ENCODE data around the gene DYSF.

DYSF gene

DNA sequence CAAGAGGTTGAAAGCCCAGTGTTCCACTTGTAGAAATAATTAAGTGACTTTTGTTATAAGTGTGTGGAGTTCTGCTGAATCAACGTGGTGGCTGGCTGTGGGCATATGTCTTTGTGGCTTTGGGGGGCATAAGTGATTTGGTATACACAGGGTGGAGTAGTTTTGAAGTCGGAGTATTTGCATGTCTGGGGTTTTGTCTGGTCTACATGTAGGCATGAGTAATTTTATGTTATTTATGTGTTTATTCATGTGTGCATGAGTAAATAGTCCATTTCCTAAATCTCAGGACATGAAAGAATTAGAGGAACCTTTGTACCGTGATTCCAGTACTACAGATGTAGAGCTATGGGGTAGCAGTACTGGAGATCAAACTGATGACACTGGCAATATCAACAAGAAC is 179.7 kb downstream of the DYSF start:
- no peaks in the 10 kb centered on the region for H3K36me3 ChIP-seq (ENCODE audit: control insufficient read depth in 4 of 4, insufficient read depth in 4 of 4, low read length in 3 of 4)
- POLR2A ChIA-PET, result no interaction called here
- H3K27ac ChIP-seq (ENCODE audit: insufficient read depth in 1 of 2, low read depth in 1 of 2, low read length in 2 of 2, poor library complexity in 1 of 2, severe bottlenecking in 2 of 2), result no peak overlapping the region
- H3K9me3 ChIP-seq (ENCODE audit: control extremely low read depth in 1 of 5, control insufficient read depth in 4 of 5, insufficient read depth in 2 of 5, low read depth in 1 of 5, low read length in 4 of 5), result no peaks in the 10 kb centered on the region
- CTCF ChIA-PET, result no interaction called here
- H3K27me3 ChIP-seq (replicated peaks in 2 of 5; ENCODE audit: control insufficient read depth in 4 of 5, insufficient read depth in 5 of 5, low read length in 4 of 5), result peaks cover 0 to 2% (median 0%) of the 10 kb centered on the region in 5 experiments
- 84% methylated on average over 2 of the region's 3 CpGs for WGBS (ENCODE audit: insufficient coverage)
- H3K4me1 ChIP-seq (ENCODE audit: control extremely low read depth in 1 of 4, control insufficient read depth in 4 of 4, insufficient read depth in 4 of 4, low read length in 3 of 4), result peaks cover 0 to 3% (median 1%) of the 10 kb centered on the region in 4 experiments
- no peak overlapping the region for H3K4me3 ChIP-seq (ENCODE audit: control insufficient read depth in 1 of 7, extremely low read depth in 1 of 7, insufficient read depth in 4 of 7, low read depth in 2 of 7, low read length in 6 of 7)
- no peak for DNase-seq

DNA sequence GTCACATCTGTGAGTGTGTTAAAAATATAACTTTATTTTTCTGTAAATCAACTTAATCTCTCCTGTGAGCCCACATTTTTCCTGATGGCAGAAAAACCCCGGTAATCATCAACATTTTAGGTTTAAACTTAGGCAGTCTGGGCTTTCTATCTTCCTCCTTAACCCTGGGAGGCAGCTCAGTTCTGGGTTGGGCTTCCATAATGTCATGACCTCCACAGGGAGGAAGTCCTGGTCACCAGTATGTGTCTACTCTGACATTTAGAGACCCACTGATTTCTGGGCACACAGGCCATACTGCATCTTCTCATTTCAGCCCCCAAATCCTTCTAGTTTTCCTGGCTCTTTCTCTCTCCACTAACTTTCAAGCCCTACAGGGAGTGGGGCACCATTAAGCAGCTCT is 181.2 kb downstream of the DYSF start:
- ChIA-PET POLR2A (no interaction called here), CTCF (no interaction called here)
- H3K4me1 ChIP-seq (ENCODE audit: control extremely low read depth in 1 of 4, control insufficient read depth in 4 of 4, insufficient read depth in 4 of 4, low read length in 3 of 4), result peaks cover 0 to 3% (median 1%) of the 10 kb centered on the region in 4 experiments
- no peak for DNase-seq
- H3K9me3 ChIP-seq (ENCODE audit: control extremely low read depth in 1 of 5, control insufficient read depth in 4 of 5, insufficient read depth in 2 of 5, low read depth in 1 of 5, low read length in 4 of 5), result peaks cover 0 to 1% (median 0%) of the 10 kb centered on the region in 5 experiments
- H3K36me3 ChIP-seq (ENCODE audit: control insufficient read depth in 4 of 4, insufficient read depth in 4 of 4, low read length in 3 of 4), result no peaks in the 10 kb centered on the region
- peaks cover 0 to 2% (median 0%) of the 10 kb centered on the region in 5 experiments for H3K27me3 ChIP-seq (replicated peaks in 2 of 5; ENCODE audit: control insufficient read depth in 4 of 5, insufficient read depth in 5 of 5, low read length in 4 of 5)
- WGBS (ENCODE audit: insufficient coverage), result 90% methylated on average over 1 of the region's 1 CpG
- no peak overlapping the region for H3K4me3 ChIP-seq (ENCODE audit: control insufficient read depth in 1 of 7, extremely low read depth in 1 of 7, insufficient read depth in 4 of 7, low read depth in 2 of 7, low read length in 6 of 7)
- H3K27ac ChIP-seq (ENCODE audit: insufficient read depth in 1 of 2, low read depth in 1 of 2, low read length in 2 of 2, poor library complexity in 1 of 2, severe bottlenecking in 2 of 2), result no peak overlapping the region

GRCh38 chr2:71635798-71636197 is 182.4 kb downstream of the DYSF start:
- Histone ChIP-seq H3K36me3 (ENCODE audit: control insufficient read depth in 4 of 4, insufficient read depth in 4 of 4, low read length in 3 of 4) (no peaks in the 10 kb centered on the region), H3K9me3 (ENCODE audit: control extremely low read depth in 1 of 5, control insufficient read depth in 4 of 5, insufficient read depth in 2 of 5, low read depth in 1 of 5, low read length in 4 of 5) (peaks cover 0 to 1% (median 0%) of the 10 kb centered on the region in 5 experiments), H3K4me3 (ENCODE audit: control insufficient read depth in 1 of 7, extremely low read depth in 1 of 7, insufficient read depth in 4 of 7, low read depth in 2 of 7, low read length in 6 of 7) (no peak overlapping the region), H3K27me3 (replicated peaks in 2 of 5; ENCODE audit: control insufficient read depth in 4 of 5, insufficient read depth in 5 of 5, low read length in 4 of 5) (peaks cover 0 to 2% (median 0%) of the 10 kb centered on the region in 5 experiments), H3K4me1 (ENCODE audit: control extremely low read depth in 1 of 4, control insufficient read depth in 4 of 4, insufficient read depth in 4 of 4, low read length in 3 of 4) (no peaks in the 10 kb centered on the region), H3K27ac (ENCODE audit: insufficient read depth in 1 of 2, low read depth in 1 of 2, low read length in 2 of 2, poor library complexity in 1 of 2, severe bottlenecking in 2 of 2) (no peak overlapping the region)
- ChIA-PET POLR2A (no interaction called here), CTCF (no interaction called here)
- WGBS (ENCODE audit: insufficient coverage), result 93% methylated on average over 2 of the region's 5 CpGs
- no peak for DNase-seq

DNA sequence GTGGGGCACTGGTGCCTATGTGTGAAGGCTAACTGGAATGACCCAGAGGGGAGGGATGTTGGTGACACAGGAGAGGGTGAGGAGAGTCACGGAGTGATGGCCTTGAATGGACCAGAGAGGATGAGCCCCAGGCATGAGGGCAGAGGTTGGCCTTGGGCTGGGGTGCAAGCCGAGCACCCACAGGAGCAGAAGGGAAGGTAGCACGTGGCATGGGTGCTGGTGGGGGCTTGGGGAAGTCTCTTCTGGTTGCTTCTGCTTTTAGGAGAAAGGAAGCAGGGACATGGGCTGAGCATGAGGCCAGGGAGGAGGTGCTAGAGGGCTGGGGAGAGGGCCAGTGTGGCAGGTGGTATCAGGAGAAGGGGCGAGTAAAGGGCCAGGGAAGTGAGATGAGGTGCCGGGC is 183.8 kb downstream of the DYSF start:
- peaks cover 0 to 1% (median 0%) of the 10 kb centered on the region in 5 experiments for H3K9me3 ChIP-seq (ENCODE audit: control extremely low read depth in 1 of 5, control insufficient read depth in 4 of 5, insufficient read depth in 2 of 5, low read depth in 1 of 5, low read length in 4 of 5)
- ChIA-PET POLR2A (no interaction called here), CTCF (no interaction called here)
- H3K4me3 ChIP-seq (ENCODE audit: control insufficient read depth in 1 of 7, extremely low read depth in 1 of 7, insufficient read depth in 4 of 7, low read depth in 2 of 7, low read length in 6 of 7), result no peak overlapping the region
- no peak overlapping the region for H3K27ac ChIP-seq (ENCODE audit: insufficient read depth in 1 of 2, low read depth in 1 of 2, low read length in 2 of 2, poor library complexity in 1 of 2, severe bottlenecking in 2 of 2)
- WGBS (ENCODE audit: insufficient coverage), result 80% methylated on average over 5 of the region's 5 CpGs
- no peak for DNase-seq
- H3K4me1 ChIP-seq (ENCODE audit: control extremely low read depth in 1 of 4, control insufficient read depth in 4 of 4, insufficient read depth in 4 of 4, low read length in 3 of 4), result no peaks in the 10 kb centered on the region
- no peaks in the 10 kb centered on the region for H3K36me3 ChIP-seq (ENCODE audit: control insufficient read depth in 4 of 4, insufficient read depth in 4 of 4, low read length in 3 of 4)
- peaks cover 0 to 3% (median 0%) of the 10 kb centered on the region in 5 experiments for H3K27me3 ChIP-seq (replicated peaks in 2 of 5; ENCODE audit: control insufficient read depth in 4 of 5, insufficient read depth in 5 of 5, low read length in 4 of 5)

DNA sequence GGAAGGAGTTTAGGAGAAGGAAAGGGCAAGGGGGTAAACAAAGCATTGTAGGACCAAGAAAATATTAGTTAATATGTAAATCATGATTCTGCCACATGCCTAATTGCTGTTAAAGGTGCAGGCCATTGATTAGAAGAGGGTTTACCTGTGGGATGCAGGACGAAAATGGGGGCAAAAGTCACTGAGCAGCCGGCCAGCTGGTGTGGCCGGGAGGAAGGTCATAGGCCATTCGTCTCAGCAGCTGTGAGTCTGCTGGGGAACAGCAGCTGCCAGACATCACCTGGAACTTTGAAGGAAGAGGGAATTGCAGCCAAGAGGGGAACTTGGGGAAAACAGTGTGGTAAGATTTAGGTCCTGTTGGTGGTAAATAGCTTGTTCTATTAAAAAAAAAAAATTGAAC is 184.4 kb downstream of the DYSF start:
- Histone ChIP-seq H3K27ac (ENCODE audit: insufficient read depth in 1 of 2, low read depth in 1 of 2, low read length in 2 of 2, poor library complexity in 1 of 2, severe bottlenecking in 2 of 2) (no peak overlapping the region), H3K4me1 (ENCODE audit: control extremely low read depth in 1 of 4, control insufficient read depth in 4 of 4, insufficient read depth in 4 of 4, low read length in 3 of 4) (no peaks in the 10 kb centered on the region), H3K9me3 (ENCODE audit: control extremely low read depth in 1 of 5, control insufficient read depth in 4 of 5, insufficient read depth in 2 of 5, low read depth in 1 of 5, low read length in 4 of 5) (peaks cover 0 to 1% (median 0%) of the 10 kb centered on the region in 5 experiments), H3K27me3 (replicated peaks in 2 of 5; ENCODE audit: control insufficient read depth in 4 of 5, insufficient read depth in 5 of 5, low read length in 4 of 5) (peaks cover 0 to 3% (median 0%) of the 10 kb centered on the region in 5 experiments), H3K36me3 (ENCODE audit: control insufficient read depth in 4 of 4, insufficient read depth in 4 of 4, low read length in 3 of 4) (no peaks in the 10 kb centered on the region), H3K4me3 (ENCODE audit: control insufficient read depth in 1 of 7, extremely low read depth in 1 of 7, insufficient read depth in 4 of 7, low read depth in 2 of 7, low read length in 6 of 7) (no peak overlapping the region)
- DNase-seq, result no peak
- WGBS (ENCODE audit: insufficient coverage), result 100% methylated on average over 4 of the region's 4 CpGs
- ChIA-PET POLR2A (no interaction called here), CTCF (no interaction called here)

GRCh38 chr2:71639735-71640134 is 186.4 kb downstream of the DYSF start:
- H3K36me3 ChIP-seq (ENCODE audit: control insufficient read depth in 4 of 4, insufficient read depth in 4 of 4, low read length in 3 of 4), result no peaks in the 10 kb centered on the region
- WGBS (ENCODE audit: insufficient coverage), result 80% methylated on average over 2 of the region's 4 CpGs
- H3K27me3 ChIP-seq (replicated peaks in 2 of 5; ENCODE audit: control insufficient read depth in 4 of 5, insufficient read depth in 5 of 5, low read length in 4 of 5), result peaks cover 0 to 8% (median 0%) of the 10 kb centered on the region in 5 experiments
- POLR2A ChIA-PET, result no interaction called here
- no peaks in the 10 kb centered on the region for H3K4me1 ChIP-seq (ENCODE audit: control extremely low read depth in 1 of 4, control insufficient read depth in 4 of 4, insufficient read depth in 4 of 4, low read length in 3 of 4)
- CTCF ChIA-PET, result no interaction called here
- no peak overlapping the region for H3K4me3 ChIP-seq (ENCODE audit: control insufficient read depth in 1 of 7, extremely low read depth in 1 of 7, insufficient read depth in 4 of 7, low read depth in 2 of 7, low read length in 6 of 7)
- no peak for DNase-seq
- peaks cover 0 to 1% (median 0%) of the 10 kb centered on the region in 5 experiments for H3K9me3 ChIP-seq (ENCODE audit: control extremely low read depth in 1 of 5, control insufficient read depth in 4 of 5, insufficient read depth in 2 of 5, low read depth in 1 of 5, low read length in 4 of 5)
- H3K27ac ChIP-seq (ENCODE audit: insufficient read depth in 1 of 2, low read depth in 1 of 2, low read length in 2 of 2, poor library complexity in 1 of 2, severe bottlenecking in 2 of 2), result no peak overlapping the region

- POLR2A ChIA-PET, result no interaction called here
- 92% methylated on average over 2 of the region's 5 CpGs for WGBS (ENCODE audit: insufficient coverage)
Measured at GRCh38 chr2:71640489-71640888, 187.1 kb downstream of the DYSF start.

More at GRCh38 chr2:71640489-71640888, 187.1 kb downstream of the DYSF start:
- CTCF ChIA-PET, result no interaction called here
- no peak overlapping the region for H3K4me3 ChIP-seq (ENCODE audit: control insufficient read depth in 1 of 7, extremely low read depth in 1 of 7, insufficient read depth in 4 of 7, low read depth in 2 of 7, low read length in 6 of 7)
- peaks cover 0 to 8% (median 0%) of the 10 kb centered on the region in 5 experiments for H3K27me3 ChIP-seq (replicated peaks in 2 of 5; ENCODE audit: control insufficient read depth in 4 of 5, insufficient read depth in 5 of 5, low read length in 4 of 5)
- DNase-seq, result no peak
- no peak overlapping the region for H3K27ac ChIP-seq (ENCODE audit: insufficient read depth in 1 of 2, low read depth in 1 of 2, low read length in 2 of 2, poor library complexity in 1 of 2, severe bottlenecking in 2 of 2)
- H3K9me3 ChIP-seq (ENCODE audit: control extremely low read depth in 1 of 5, control insufficient read depth in 4 of 5, insufficient read depth in 2 of 5, low read depth in 1 of 5, low read length in 4 of 5), result peaks cover 0 to 1% (median 0%) of the 10 kb centered on the region in 5 experiments
- no peaks in the 10 kb centered on the region for H3K36me3 ChIP-seq (ENCODE audit: control insufficient read depth in 4 of 4, insufficient read depth in 4 of 4, low read length in 3 of 4)
- no peaks in the 10 kb centered on the region for H3K4me1 ChIP-seq (ENCODE audit: control extremely low read depth in 1 of 4, control insufficient read depth in 4 of 4, insufficient read depth in 4 of 4, low read length in 3 of 4)

Measured in common myeloid progenitor, CD34-positive (primary cell).